ENCODE results near the gene GRAMD2B.
"Not testable (repeated sequence)": the region's sequence is repeated elsewhere in the genome, so short reads cannot be mapped to it uniquely, and the experiment has no call there.

The GRAMD2B gene

DNA sequence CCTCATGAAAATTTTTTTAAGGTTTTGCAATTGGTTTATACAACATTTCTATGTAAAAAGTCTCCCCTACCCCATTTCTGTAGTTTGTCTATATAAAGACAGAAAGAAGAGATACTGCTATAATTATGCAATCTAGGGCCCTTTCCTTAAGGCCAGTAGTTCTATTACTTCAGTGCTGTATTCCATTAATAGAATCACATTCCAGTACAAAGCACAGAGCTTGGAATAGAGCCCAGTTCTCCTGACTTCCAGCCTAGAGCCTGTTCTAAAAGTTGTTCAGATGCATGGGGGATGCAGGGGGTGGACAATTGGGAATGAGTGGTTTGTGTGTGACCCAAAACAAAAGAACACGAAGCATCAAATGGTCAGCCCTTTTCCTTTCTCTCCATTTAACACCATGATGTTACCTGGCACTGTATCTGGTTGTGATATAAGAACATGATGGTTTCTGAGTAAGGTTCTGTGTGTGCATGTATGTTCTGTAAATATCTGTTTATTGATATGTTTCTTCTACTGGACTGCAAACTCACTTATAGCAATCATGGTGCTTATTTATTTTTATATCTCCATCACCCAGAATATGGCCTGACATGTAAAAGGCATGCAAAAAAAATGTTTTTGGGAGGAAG, 8.2 kb upstream of the GRAMD2B start:
- no peak for DNase-seq

DNA sequence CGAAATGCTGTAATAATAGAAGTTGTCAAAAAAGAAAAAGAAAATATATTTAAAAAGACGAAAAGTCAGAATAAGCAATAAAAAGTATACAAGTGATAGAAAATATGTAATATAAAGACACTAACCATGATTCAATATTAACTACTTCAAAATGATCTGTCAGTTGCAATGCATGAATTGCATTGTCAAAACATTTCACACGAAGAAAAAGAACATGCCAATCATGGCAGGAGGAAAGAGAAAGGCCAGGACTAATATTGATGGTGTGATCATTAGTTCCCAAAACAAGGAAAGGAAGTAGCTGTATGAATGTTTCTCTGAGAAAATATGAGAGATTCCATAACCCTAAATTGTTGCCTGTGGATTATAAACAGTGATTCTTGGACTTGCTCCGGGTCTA, 7.4 kb upstream of the GRAMD2B start:
- no peak for DNase-seq

DNA sequence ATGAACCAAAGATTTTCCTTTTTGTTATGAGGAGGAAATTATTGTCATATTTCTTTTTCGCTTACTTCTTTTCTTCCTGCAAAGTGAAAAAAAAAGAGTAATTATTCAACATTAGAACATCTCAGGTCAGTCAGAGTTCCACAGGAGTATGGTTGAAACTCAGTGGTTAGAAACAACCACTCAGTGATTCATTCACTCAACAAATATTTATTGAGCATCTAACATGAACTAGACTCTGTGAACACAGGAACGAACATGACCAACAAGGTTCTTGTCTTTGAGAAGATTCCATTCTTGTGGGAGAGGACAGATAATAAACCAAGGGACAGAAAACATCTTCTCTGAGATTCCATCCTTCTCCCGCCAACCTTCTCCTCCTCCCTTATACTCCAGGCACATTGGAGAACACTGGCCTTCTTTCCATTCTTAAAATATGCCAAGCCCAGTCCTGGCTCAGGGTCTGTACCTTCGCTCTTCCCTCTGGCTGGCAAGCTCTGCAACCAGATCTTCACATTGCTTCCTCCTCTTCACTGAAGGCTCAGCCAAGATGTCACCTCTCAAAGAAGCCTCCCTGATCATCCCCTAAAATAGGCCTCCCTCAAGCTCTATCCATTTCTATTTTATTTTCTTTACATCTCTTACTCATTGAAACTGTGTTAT, 6.8 kb upstream of the GRAMD2B start:
- DNase-seq: no peak

DNA sequence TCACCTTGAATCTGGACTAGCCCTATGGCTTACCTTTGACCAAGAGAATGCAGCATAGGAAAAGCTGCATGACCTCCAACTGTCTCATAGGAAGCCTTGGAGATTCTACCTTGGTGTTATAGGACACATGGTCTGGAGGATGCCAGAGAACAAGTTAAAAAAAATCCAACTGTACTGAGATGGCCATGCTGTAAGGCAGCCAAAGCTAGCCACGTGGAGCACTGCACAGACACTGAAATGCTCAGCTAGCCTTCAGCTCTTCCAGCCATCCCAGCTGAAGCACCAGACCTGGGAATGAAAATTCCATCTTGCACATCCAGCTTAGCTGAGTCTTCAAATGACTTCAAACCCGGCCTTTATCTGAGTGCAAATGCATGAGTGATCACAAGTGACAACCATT, 6.0 kb upstream of the GRAMD2B start:
- DNase-seq: no peak

DNA sequence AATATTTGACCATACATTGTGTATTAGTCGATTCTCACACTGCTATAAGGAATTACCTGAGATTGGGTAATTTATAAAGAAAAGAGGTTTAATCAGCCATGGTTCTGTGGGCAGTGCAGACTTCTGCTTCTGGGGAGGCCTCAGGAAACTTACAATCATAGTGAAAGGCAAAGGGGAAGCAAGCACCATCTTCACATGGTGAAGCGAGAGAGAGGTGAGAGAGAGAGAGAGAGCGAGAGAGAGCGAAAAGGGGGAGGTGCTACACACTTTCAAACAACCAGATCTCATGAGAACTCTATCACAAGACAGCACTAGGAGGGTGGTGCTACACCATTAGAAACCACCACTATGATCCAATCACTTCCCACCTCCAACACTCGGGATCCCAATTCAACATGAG, 4.1 kb upstream of the GRAMD2B start:
- DNase-seq: peak in 1 of 5 donors; percentile 39

DNA sequence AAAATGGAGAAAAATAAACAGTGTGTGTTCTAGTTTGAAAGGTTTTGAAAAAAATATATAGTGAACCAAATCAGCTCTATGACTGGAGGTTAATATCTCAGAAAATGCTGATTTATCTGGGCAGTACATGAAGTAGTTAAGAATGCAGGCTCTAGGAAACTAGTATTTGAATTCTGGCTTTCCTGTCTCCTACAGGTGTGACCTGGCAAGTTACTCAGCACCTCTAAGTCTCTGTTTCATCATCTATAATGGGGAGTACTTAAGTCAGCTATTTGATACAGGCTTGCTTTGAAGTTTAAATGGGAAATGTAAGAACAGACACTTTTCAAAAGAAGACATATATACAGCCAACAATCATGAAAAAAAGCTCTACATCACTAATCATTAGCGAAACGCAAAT, 5.2 kb downstream of the GRAMD2B start:
- no peak for DNase-seq

DNA sequence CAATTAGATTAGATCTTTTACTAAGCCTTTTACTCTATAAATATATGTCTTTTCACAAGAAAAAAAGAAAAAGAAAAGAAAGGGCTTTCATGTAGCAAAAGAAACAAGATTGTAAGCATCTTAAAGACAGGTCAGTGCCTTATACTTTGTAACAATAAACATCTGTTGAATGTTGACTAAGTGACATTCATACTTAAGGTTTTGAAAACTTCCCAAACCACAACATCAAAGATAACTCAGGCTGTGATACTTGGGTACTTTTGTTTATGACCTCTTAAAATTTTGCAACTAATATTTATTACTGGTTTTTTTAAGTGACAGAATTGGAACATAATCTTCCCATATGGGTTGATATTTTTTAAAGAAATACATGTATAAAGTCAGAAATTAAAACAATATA, 7.4 kb downstream of the GRAMD2B start:
- no peak for DNase-seq

DNA sequence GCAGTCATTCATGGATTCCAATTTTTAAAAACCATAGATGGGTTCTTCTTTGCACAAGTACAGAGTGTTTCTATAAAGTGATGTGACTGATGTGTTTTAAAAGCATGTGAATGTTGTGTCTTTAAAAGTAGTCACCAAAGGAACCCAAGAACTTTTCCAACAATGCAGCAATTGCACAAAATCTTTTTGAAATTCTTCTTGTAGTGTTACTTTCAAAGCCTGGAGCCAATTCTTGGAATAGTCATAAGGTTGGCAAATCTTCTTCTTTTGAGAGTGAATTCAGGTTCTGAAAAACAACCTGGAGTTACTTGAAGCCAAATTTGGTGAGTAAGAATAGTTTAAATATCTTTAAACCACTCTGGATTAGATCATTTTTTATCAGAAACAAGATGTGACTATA, 10.5 kb downstream of the GRAMD2B start:
- no peak for DNase-seq

DNA sequence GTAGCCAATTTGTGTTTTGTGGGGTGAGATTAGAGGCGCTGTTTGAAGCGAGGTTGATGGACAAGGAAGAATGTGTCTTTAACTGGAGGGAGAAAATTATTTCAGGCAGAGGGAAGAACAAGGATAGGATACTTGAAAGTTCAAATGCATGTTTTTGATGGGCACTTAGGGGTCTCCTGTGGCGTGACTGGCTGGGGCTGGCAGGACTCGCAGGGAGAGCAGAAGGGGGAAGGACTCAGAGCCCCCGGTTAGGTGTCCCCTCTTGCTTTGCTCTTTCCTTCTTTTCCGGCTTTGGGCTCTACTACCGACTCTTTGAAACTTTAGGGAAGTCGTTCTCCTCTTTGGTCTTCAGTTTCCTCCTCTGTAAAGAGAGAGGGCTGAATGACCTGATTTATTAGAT, 12.1 kb downstream of the GRAMD2B start:
- DNase-seq: no peak

DNA sequence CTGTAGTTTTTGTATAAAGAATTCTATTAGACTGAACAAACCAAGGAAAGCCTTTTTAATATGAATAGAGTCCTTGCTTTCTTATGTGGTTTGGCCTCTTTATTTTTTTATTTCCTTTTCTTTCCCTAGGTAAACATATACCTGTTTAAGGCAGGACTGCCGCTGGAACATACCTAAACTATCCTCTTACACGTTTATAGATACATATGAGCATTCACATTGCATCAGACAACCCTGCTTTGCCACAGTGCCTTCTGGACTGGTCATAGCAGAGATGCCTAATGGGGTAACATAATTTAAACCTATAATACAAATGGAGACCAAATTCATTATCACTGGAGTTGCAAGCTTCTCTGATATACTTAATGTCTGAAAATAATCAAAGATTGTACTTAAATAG, 12.5 kb downstream of the GRAMD2B start:
- DNase-seq: no peak

DNA sequence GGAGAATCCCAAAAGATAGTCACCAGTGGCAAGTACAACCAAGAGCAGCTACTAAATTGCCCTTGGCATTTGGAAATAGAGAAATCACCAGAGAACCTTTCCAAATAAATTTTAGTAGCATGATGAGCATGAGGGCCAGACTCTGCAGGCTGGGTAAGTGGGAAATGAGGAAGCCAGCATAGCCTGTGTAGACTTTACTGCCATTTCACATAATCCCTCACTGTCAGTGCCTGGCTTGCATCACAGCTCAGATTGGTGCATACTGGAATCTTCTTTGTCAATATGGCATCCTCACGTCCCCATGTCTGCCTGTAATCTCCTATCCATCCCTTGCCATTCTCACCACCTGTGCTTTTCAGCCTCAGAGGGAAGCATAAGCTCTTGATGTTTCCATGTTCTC, 14.5 kb downstream of the GRAMD2B start:
- no peak for DNase-seq

DNA sequence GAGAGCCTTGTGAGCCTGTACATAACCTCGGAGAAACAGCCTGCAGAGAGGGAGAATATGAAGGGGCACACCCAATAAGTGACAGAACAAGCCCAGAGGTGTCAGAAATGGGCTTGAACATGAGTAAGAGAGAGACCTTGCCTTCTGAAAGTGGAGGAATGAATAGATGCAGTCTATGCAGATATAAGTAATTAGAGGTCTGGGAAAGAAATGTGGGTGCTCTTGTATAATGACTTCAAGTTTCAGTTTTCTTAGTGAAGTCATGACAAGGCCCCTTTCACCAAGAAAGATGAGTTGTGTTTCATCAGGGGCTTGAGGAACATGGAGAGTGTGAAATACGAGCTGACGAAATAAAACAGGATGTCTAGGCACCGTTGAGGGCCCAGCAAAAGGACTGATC, 15.1 kb downstream of the GRAMD2B start:
- peak in 1 of 5 donors; percentile 69 for DNase-seq

DNA sequence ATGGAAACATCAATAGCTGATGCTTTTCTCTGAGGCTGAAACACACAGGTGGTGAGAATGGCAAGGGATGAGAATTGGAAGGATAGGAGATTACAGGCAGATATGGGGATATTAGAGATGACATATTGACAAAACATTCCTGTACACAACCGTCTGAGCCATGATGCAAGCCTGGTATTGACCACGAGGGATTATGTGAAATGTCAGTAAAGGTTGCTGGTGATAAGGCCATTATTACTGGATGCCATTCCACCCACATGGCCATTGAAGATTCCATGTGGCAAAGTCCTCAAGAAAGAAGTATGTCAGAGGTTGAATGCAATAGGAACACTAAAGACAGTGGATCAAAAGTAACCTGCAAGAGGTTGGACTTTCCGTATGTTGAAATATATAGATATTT, 15.7 kb downstream of the GRAMD2B start:
- no peak for DNase-seq

DNA sequence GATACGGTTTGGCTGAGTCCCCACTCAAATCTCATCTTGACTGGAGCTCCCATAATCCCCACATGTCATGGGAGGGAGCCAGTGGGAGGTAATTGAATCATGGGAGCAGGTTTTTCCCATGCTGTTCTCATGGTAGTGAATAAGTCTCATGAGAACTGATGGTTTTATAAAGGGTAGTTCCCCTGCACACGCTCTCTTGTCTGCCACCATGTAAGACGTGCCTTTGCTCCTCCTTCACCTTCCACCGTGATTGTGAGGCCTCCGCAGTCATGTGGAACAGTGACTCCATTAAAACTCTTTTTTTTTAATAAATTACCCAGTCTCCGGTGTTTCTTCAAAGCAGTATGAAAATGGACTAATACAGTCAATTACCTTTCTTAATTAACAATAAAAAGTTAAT, 16.5 kb downstream of the GRAMD2B start:
- not testable (repeated sequence) for DNase-seq

DNA sequence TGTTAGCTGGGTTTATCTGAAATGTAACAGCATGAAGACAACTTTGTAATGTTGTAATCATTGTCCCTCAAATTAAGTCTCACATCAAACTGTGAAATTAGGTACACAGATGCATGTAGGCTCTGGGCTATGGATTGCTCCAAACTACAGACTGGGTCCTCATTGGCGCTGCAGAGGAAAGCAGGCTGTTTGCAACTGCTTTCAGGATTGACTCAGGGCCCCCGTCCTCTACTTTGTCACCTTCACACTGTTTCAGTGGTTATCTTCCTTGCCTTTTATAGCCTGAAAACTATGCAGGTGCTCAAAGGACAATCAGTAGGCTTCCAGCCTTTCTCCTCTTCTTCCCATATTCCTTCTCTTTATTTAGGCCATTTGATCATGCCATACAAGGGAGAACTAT, 18.0 kb downstream of the GRAMD2B start:
- no peak for DNase-seq

DNA sequence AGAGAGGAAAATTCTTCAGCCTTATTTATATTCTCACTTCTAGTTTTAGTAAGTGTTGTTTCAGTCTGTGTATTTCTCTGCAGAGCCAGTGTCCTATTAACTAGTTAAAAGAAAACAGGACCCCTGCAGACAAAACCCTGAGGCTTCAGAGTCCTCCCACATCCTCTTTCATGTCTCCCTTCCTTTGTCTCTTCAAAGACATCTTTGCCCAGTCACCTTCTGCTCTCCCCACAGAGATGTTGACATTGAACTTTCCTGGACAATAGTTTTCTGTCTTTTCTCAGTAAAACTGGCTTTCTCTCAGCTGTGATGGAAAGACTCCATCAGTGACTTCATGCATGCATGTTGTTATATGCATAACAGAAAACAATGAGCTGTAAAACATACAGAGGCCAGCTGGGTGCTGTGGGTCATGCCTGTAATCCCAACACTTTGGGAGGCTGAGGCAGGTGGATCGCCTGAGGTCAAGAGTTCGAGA, 20.2 kb downstream of the GRAMD2B start:
- peak in 1 of 5 donors; percentile 43 for DNase-seq

DNA sequence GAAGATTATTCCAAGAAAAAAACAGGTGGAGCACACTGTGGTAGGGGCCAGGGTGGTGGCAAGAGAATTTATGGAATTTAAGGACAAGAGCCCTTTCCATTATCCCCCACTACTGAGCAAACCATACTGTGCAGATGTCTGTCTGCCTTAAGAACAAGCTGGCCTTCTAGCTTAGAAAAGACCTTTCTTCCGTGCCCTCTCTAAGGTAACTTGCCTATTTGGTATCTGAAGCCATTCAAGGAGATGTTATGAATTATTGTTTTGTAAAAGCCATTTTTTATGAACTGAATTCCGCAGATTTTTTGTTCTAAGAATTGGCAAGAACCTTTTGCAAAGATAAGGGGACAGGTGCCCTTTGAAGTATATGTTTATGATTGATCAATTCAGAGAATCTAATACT, 20.9 kb downstream of the GRAMD2B start:
- no peak for DNase-seq

DNA sequence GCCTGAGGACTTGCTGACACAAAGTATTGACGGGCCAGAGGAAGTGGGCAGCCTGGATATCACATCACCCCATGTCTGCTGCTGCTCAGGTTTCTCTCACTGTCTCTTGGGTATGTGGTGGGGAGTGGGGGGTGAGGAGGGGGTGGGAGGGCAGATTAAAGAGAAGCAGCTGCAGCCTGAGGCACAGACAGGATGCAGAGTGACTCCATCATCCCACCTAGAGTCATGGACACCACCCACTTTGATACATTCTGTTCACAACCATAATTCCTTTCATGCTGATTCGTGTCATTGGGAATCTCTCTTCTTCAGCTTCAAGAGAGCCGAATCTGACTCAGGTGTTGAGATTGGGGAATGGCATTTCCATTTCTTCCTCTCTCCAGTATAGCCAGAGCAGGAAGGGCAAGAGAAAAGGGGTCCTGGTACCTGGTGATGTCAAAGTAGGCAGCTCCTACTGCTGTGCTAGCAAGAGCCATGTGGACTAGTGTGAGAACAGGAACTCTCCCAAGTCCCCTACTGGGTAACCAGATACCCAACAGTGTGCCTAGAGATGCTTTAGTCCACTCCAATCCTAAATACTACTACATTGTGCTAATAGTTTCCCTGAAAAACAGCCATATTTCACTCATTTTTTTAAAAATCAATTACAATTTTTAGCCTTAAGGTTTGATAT, 22.4 kb downstream of the GRAMD2B start:
- no peak for DNase-seq

DNA sequence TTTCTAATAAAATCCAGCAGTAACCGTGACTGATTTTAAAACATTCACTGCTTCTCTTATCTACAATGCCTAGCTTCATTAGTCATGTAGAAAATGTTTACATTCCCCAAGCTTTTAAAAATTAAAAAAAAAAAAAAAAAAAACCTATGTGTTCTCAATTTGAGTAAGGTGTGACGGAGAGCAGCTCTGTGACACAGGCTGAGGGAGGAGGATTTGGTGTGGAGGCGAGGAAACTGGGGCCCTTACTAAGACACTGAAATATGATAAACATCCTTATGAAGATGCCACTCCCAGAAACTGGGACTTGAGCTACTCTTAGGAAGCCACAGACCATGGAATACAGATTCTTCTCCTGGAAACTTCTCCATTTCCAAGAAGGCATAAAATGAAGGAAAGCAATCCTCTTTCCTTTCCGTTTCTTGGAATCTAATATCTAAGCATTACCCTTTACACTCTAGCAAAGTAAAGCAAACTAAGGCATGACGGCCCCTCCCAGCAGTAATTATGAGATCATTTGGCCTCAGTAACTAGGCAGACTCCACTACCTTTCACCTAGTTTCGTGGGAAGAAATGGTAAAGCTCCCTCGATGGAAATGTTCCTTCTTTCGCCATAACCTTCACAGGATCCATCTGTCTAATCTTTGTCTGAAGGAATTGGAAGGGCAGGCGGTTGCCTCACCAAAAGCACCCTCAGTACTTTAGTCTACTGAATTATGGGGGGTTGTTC, 23.5 kb downstream of the GRAMD2B start:
- DNase-seq: peak in 1 of 5 donors; percentile 79

DNA sequence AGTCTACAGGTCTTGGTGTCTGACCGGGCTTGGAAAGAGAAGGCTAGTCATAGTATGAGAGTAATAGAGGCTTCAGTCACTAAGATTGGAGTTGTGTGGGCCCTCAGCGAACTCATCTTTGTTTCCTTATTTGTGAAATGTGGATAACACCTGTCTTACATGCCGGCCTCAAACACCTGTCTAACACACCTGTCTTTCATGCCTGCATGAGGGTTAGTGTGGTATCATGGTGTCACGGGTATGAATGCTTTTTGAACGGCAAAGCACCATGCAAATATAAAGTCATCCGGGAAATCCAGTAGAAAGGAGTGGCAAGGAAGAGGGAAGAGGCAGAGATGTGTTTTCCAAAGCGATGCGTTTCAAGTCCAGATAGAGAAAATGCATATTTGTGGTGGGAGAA, 25.5 kb downstream of the GRAMD2B start:
- DNase-seq: no peak

DNA sequence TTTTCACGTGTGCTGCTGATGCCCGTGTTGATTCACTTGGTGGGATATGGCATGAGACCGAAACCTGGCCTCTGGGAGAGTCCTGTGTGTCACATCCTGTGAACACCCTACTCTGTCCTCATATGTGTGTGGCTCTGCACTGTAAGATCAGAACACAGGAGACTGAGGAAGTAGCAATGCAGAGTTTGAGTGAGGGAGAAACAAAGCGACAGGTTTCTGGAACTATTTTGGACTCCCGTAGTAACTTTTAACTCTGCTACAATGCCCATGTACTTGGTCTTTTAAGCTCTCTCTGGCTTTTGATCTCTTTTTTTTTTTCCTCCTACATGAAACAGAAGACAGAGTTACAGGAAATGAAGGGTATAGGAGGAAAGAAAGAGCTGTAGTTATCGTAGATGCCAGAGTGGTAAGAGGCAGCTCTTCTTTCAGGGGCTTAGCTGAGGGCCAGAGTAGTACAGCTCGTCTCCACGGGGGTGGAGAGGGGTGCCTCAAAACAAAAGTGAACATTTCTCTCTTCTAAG, 26.6 kb downstream of the GRAMD2B start:
- DNase-seq: peak; percentile 10 to 88 (median 24)

DNA sequence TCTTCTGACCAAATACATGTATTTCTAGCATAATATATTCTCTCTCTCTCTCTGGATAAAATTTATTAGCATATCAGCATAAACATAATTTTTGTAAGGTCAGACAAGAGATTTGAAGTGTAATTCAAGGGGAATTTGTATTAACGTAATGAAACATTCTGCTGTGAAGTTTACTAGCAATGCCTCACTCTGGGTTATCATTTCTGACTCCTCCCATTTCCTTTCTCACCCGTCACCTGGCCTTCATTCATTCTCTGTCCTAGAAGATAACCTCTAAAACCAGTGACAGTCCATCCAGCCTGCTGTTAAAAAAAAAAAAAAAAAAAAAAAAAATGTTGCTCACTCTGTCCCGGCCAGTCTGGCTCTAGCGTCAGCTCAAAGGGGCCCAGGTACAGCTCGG, 27.1 kb downstream of the GRAMD2B start:
- DNase-seq: peak in 1 of 5 donors; percentile 66

DNA sequence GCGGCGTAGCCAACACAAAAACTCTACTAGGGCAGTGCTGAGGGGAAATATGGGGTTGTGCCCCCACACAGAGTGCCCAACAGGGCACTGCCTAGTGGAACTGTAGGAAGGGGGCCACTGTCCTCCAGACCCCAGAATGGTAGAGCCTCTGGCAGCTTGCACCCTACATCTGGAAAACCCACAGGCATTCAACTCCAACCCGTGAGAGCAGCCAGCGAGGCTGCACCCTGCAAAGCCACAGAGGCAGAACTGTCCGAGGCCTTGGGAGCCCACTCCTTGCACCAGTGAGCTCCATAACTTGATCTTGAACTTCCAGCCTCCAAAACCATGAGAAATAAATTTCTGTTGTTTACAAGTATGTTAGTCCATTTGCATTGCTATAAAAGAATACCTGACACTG, 27.7 kb downstream of the GRAMD2B start:
- no peak for DNase-seq

Data from T-helper 1 cell (primary cell).